K562 (cell line): ENCODE results near the gene OGT.
"Not testable (repeated sequence)": the region's sequence is repeated elsewhere in the genome, so short reads cannot be mapped to it uniquely, and the experiment has no call there.

Experiments
- CTCF ChIP-seq, 3 experiments: IDR thresholded peaks in 2 of 3; conservative IDR thresholded peaks in 1 of 3; 2 replicates each; pipeline ENCODE4 v1.5.1; 2011 to 2012; ENCODE audit warnings: low read length in 3 of 3, mild to moderate bottlenecking in 3 of 3, control low read depth in 2 of 3, improper control_type of control experiment in 1 of 3, inconsistent platforms in 1 of 3, low read depth in 1 of 3, mixed read lengths in 1 of 3, moderate library complexity in 1 of 3; ENCODE audit not compliant: insufficient read depth in 2 of 3
- E2F4 ChIP-seq: sonication (generic); formaldehyde crosslinking; IDR thresholded peaks from 2 replicates; pipeline ENCODE4 v1.8.0; 2022; ENCODE audit warnings: mild to moderate bottlenecking, low read depth, missing genetic modification reagents
- NR3C1 ChIP-seq: sonication (generic); formaldehyde crosslinking; IDR thresholded peaks from 2 replicates; pipeline ENCODE4 v1.8.1; 2022; ENCODE audit warnings: missing genetic modification reagents
- RNF2 ChIP-seq: sonication (generic); IDR thresholded peaks from 2 replicates; pipeline ENCODE4 v1.6.1; 2016

- TF ChIP-seq RNF2; E2F4 (CRISPR knock-in tag); NR3C1 (CRISPR knock-in tag); CTCF (IDR thresholded peaks at IDR 0.05 in 2 of 3, conservative IDR thresholded peaks at IDR 0.05 in 1 of 3; ENCODE audit: insufficient read depth in 2 of 3, low read depth in 1 of 3, low read length in 3 of 3): not testable (repeated sequence)
Measured at GRCh38 chrX:71495979-71496378, 36.9 kb upstream of the OGT start.
